Activated T-helper 1 cell treated with anti-CD3 and anti-CD28 coated beads, Interleukin-2, amount 50 U/mL, for 16 hours (primary cell): ENCODE data around the gene ALDOB.
"Not testable (repeated sequence)": the region's sequence is repeated elsewhere in the genome, so short reads cannot be mapped to it uniquely, and the experiment has no call there.

Experiments used
- DNase-seq, 2 donors: peaks; one replicate each; pipeline ENCODE4 v3.0.0-alpha.2; 2020; ENCODE audit warnings: low read depth in 1 of 2, low spot score in 1 of 2

The ALDOB gene

GRCh38 chr9:101388507-101388993 is 47.0 kb downstream of the ALDOB start:
- no peak for DNase-seq

- DNase-seq, result no peak
Observed at GRCh38 chr9:101387871-101388506, 47.6 kb downstream of the ALDOB start.

- DNase-seq, result not testable (repeated sequence)
Observed at GRCh38 chr9:101384873-101385536, 50.6 kb downstream of the ALDOB start, which contains the start of gene BAAT. BAAT (minus strand) TSS chr9:101385006; CDS start chr9:101371404, 13,602 bp downstream.

- no peak for DNase-seq
Observed at GRCh38 chr9:101383361-101383760, 52.2 kb downstream of the ALDOB start.

GRCh38 chr9:101381833-101382342 is 53.7 kb downstream of the ALDOB start:
- no peak for DNase-seq

- DNase-seq, result no peak
Observed at GRCh38 chr9:101381118-101381517, 54.5 kb downstream of the ALDOB start.

GRCh38 chr9:101380295-101380694 is 55.3 kb downstream of the ALDOB start:
- no peak for DNase-seq

- DNase-seq, result no peak
Observed at GRCh38 chr9:101376111-101376848, 59.3 kb downstream of the ALDOB start.

GRCh38 chr9:101375546-101375945 is 60.0 kb downstream of the ALDOB start:
- no peak for DNase-seq

GRCh38 chr9:101372327-101373118 is 63.1 kb downstream of the ALDOB start:
- DNase-seq, result no peak

GRCh38 chr9:101371813-101372212 is 63.8 kb downstream of the ALDOB start:
- DNase-seq, result no peak
